Adipose tissue (tissue), 3 donors: ENCODE measurements around the gene CAMTA1. TPM values are rescaled to one million over a fixed set of nuclear protein-coding genes. Genes with fewer than 3 reads are reported as not detected.

Source experiments
- H3K27ac ChIP-seq: one replicate; pipeline ENCODE4 v1.5.1; 2013; ENCODE audit warnings: low read depth, low read length
- WGBS, 3 donors: extraction: QIAGEN DNeasy Blood & Tissue Kit; methylation state at CpG; one replicate each; pipeline ENCODE4 v1.1.7; 2013; 5-methylcytosine and 5-hydroxymethylcytosine counted together
- polyA plus RNA-seq, 3 donors: library from polyadenylated mRNA; stranded (reverse); fragments of 200-250 nt; gene quantifications; one replicate each; pipeline ENCODE4 v1.2.3, GENCODE V29; 2013
- donor health status: healthy with polysubstance abuse.
- donor health status: Bipolar disorder and iron deficiency.
- donor health status: healthy.

The CAMTA1 gene
- polyA plus RNA-seq, 3 donors: 25.7 to 111 (median 60.2) TPM

DNA sequence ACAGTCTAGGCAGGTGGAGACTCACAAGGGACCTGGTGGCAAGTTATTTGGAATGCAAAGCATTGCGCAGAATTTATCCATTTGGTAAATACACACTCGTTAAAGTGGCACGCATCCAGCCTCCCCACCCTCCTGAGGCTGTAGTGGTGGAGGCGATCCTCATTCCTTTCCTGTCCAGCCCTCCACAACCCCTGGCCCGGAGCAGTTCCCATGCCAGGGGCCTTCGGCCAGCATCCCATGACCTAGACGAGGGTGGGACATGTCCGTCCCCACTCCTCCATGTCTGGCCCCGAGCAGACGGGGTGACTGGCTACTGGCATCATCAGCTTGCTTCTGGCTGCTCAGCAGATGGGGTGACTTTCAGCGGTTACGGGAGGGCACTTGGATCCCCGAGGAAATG, 704.3 kb downstream of the CAMTA1 start:
- WGBS, 3 donors: 61 to 76% (median 75%) methylated on average over 13 of the region's 13 CpGs
- H3K27ac ChIP-seq: no peak overlapping the region

DNA sequence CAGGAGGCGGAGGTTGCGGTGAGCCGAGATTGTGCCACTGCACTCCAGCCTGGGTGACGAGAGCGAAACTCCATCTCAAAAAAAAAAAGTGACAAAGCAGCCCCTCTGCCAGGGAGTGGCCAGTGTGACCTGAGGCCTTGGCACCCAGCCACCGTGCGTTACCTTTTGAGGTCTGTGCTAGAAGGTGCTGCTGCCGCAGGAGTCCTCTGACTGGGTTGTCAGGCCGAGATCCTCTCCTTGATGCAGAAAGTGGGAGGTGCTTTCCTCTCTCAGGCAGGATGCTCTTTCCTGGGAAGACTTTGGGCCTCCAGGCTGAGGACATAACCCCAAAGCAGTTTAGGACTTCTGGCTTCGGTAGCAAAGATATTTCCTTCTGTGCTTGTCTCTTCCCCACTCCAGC, 705.3 kb downstream of the CAMTA1 start:
- H3K27ac ChIP-seq: no peak overlapping the region

DNA sequence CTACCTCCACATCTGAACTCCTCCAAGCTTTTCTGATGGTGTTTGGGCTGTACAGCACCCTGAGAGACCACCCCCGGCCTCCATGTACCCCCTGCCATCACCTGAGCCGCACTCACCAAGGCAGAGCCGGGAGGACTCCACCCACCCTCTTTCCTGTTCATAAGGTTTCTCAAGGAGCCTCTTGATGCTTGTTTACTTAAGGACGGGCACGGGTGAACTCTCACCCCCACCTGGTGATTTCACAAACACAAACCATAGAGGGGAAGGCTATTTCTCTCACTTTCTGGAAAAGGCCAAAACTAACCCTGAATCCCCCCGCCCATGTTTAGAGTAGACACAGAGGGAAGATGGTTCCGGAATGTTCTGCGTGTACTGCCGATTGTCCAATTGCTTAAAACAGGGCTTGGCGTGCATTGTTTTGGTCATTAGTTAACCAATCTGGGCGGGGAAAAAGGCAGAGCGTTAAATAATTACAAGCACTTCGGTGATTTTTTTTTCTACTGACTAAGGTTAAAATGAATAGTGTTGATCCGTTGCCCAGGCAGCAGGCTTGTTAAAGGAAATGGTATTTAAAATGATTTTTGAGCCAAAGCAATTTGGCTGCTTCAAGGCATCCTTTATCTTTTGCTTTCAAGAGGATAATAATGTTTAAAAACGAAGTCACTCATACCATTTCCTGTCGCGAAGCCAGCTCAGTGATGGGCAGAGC, 706.0 kb downstream of the CAMTA1 start:
- 31 to 43% (median 41%) methylated on average over 17 of the region's 17 CpGs for WGBS, 3 donors

More for the DNA sequence above, 705.3 kb downstream of the CAMTA1 start:
- 80 to 88% (median 83%) methylated on average over 10 of the region's 10 CpGs for WGBS, 3 donors

DNA sequence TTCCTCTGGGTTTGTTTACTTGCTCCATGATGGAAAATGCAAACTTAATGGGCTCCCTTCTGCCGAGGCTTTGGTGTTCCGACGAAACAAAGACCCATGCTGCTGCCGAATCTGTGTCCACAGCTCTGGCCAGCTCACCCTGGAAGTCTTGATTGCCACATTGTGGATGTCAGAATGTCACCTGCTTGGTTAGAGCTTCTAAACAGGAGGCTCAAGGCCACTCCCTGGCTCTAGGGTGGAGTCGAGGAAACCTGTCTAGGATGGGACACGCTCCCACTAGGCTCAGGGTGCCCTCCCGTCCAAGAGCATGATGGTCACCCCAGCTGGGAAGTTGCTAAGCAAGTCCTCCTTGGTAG, 706.5 kb downstream of the CAMTA1 start:
- WGBS, 3 donors: 20 to 48% (median 44%) methylated on average over 7 of the region's 7 CpGs
- no peak overlapping the region for H3K27ac ChIP-seq

More for the DNA sequence above, 706.0 kb downstream of the CAMTA1 start:
- H3K27ac ChIP-seq: no peak overlapping the region

DNA sequence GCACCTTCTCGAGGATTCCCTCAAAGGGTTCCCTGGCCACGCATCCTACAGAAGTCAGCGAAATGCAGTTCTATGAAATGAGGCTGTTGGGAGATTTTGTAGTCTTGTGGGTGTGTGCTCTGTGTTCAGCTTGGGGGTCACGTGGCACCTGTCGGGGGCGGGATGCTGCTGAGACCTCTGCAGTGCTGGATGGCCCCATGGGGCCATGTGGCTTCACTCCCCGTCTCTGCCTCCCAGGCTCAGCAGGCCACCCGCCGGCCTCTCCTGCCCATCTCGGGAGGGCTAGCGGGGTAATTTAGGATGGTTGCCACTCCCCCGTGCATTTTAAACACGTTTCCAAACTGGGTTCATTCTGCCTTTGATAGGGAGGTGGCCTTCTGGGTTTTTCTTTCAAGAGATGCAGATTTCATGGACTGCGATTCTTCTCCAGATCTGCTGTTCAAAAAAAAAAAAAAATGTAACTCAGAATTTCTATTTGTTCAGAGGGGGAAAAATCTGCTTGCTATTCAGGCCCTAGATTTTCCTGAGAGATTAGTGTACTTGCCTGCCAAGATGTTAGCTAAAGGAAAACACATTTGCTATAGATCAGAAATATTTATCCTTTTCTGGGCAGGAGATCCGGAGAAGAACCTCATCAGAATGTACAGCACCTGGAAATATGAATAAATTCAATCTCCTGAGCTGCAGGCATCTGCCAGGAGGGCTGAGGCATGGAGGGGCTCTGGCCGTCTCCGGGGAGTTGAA, 708.6 kb downstream of the CAMTA1 start:
- no peak overlapping the region for H3K27ac ChIP-seq
- WGBS, 3 donors: 71 to 76% (median 71%) methylated on average over 17 of the region's 17 CpGs

DNA sequence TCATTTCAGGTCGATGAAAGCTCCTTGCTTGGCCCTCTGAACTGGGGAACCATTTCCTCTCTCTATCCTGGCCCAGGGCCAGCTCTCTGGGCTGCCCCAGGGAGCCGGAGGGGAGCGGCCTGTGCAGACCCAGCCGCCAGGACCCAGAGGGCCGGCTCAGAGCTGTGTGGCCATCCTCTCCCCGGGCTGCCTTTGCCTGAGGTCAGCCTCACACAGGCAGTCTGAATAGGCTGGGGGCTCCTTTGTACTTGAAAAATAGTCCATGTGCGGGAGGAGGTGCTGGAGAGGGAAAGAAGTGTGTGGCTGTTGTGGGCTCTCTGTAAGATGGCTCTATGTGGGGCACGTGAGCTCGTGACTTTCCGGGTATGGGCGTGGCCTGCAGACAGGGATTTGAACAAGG, 710.7 kb downstream of the CAMTA1 start:
- 57 to 67% (median 59%) methylated on average over 11 of the region's 11 CpGs for WGBS, 3 donors
- no peak overlapping the region for H3K27ac ChIP-seq

DNA sequence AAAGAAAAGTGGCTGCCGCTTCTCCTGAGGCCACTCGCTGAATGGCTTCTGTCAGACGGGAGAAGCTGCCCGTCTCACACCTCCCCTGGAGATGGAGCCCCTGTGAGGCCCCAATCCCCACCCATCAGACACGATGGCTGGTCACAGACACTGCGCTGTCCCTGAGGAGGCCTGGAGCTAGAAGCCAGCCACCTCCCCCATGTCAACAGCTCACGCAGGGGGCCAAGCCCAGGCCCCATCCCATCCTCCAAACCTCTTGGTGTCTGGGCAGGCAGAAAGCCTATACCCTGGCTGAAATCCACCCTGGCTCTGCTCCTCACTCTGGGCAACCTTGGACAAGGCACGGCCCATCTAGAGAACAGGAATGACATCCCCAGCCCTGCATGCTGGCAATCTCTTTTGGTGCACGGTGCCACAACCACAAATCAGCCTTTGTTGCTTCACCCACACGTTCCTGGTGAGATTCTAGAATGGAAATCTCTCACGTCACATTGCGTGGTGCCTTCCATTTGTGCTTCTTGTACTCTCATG, 711.9 kb downstream of the CAMTA1 start:
- no peak overlapping the region for H3K27ac ChIP-seq
- 90 to 95% (median 93%) methylated on average over 12 of the region's 12 CpGs for WGBS, 3 donors

DNA sequence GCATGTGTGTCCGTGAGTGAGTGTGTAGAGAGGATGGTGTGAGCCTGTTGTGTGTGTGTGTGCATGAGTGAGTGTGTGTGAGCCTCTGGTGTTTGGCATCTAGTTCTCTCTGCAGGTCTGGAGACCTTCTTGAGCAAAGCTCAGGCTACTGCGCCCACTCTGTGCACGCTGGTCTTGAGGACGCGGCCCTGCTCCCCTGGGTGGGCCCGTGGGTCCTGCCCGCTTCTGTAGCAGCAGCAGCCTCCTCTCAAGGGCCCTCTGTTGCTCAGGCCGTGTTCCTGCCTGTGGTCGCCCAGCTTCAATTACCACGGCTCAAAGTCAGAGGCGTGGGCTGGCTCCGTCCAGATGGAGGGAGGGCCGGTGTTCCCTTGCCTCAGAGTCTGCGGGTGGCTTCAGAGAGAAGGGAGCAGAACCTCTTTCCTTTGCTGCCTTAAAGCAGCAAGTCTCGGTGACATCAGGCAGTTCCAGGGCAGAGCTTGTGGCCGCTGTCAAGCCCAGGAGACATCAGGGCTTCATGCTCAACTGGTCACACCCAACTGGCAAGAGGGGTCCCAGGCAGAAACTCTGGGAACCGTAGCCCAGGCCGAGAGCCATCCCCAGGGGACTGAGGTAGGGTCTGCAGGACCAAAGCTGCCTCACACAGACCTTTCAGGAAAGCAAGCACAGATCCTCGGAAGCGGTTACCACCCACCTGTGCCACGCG, 715.3 kb downstream of the CAMTA1 start:
- no peak overlapping the region for H3K27ac ChIP-seq
- WGBS, 3 donors: 80 to 83% (median 80%) methylated on average over 22 of the region's 22 CpGs

DNA sequence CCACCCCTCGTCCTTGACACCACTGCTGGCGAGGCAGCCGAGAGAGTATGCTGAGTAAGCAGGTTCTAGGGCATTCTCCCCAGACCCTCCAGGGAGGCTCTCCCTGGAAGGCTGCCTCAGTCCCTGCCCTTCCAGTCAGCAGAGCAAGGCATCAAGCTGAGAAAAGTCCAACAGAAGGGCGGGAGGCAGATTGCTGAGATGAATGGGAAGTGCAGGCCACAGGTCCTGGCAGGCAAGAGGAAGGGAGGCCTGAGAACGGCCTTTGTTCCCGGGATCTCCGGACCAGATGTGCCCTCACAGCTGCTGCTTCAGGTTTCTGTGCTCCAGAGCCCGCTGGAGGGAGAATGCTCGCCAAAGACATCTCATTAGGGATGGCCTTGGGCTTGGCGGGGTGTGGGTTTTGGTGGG, 715.8 kb downstream of the CAMTA1 start:
- WGBS, 3 donors: 52 to 59% (median 53%) methylated on average over 10 of the region's 10 CpGs
- no peak overlapping the region for H3K27ac ChIP-seq

DNA sequence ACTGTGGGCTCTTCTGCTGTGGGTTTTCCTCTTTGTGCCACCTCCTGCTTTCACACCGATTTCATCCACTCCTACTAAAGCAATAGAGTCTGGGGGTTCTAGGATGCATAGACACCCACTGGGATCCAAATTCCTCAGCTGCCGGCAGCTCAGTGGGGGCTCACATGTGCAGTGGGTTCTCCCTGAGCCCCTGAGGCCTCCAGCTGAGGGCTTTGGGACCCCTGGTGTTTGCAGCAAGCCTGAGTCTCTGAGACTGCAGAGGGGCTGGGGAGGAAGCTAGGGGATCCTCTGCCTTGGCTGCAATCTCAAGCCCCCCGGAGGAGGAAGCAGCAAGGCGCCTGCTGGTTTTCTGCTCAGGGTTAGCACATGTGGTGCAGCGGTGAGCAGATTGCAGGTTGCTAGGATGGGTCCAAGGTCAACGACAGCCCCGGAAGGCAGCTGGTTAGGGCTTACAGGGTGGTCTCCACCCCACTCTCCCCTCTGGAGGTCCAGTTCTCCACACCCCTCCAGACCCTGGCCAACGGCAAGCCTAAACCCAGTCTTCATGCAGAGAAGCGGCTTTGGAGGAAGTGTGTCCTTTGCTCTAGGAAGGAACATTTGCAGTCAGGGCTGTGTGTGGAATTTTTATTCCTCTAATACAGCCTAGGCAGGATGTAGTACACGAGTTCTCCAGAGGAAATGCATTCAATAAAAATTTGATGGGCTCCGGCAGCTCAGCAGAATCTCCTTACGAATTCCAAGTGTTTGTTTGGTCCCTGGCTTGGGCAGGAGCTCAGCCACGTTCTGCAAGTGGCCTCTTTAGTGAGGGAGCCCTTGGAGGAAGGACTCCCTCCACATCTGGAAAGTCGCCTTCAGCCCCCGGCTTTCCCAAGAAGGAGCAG, 716.7 kb downstream of the CAMTA1 start:
- WGBS, 3 donors: 48 to 72% (median 55%) methylated on average over 15 of the region's 15 CpGs
- no peak overlapping the region for H3K27ac ChIP-seq

DNA sequence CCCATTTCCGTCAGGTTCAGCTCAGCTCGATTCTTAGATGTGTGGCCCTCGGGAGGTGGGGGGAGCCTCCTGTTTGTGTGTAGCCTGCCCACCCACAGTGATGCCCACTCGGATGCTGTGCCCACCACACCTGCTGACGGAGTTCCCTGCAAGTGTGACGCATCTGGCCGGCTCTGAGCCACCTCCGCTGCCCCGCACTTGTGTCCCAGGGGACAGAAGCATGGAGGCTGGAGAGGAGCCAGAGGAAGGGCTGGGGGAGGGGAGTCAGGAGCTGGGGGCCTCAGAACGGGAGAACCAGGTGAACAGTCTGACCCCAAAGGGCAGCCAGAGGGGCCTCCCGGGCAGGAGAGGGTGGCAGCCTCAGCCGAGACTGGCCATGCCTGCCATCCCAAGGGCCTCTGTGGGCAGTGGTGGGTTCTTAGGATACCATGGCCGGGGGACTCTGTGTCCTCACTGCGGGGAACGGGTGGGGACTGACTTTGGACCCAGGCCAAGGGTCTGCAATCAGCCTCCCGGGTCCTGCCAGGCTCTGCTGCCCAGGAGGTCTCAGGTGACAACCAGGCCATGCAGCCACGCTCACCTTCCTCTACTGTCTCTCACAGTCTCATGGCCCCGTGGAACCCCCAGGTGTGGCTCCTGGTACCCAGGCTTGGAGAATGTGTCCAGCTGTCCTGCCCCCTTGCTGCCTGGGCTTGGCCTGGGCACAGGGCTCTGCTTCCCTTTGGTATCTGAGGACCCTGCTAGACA, 718.6 kb downstream of the CAMTA1 start:
- 76 to 84% (median 83%) methylated on average over 15 to 18 of the region's 18 CpGs for WGBS, 3 donors

DNA sequence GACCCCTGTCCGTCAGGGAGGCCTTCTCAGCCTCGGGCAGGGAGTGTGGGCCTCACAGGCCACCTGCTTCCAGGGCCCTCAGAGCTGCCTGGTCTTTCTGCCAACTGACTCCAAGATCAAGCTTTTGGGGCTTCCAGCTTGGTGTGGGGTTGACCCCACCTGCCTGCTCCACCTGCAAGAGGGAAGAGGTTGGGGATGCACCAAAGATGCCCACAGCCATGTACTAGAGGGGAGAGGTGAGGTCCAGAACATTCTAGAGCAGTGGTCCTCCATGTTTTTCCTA, 719.1 kb downstream of the CAMTA1 start:
- WGBS, 3 donors: 91 to 96% (median 93%) methylated on average over 2 of the region's 2 CpGs
- no peak overlapping the region for H3K27ac ChIP-seq

More for the DNA sequence above, 718.6 kb downstream of the CAMTA1 start:
- no peak overlapping the region for H3K27ac ChIP-seq

DNA sequence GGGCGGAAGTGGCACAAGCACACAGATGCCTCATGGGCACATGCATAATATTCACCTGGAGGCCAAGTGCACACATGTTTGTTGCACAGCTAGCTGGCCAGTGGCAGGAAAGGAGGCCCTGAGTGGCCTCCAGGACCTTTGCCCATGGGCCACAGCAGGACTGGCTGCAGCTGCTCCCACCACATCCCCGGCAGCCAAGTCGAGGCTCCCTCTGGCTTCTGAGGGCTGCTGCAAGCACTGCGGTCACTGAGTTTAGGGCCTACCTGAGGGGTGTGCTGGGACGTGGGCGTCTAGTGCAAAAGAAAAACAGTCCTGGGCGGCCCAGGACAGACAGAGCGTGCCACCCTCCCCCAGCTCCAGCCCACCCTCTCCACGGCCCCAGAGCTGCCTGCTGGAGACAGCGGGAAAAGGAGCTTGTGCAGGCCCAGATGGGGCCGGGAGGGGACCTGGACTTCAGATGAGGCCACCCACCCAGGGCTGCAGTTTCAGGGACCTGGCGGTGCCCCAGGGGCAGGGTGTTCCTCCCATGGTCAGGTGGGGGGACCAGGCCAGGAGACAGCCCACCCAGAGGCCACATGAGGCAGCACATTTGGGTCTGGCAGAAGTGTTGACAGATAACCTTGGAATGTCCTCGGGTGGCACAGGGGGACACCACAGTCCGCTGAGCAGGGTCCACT, 720.0 kb downstream of the CAMTA1 start:
- H3K27ac ChIP-seq: no peak overlapping the region
- WGBS, 3 donors: 86 to 95% (median 91%) methylated on average over 11 to 14 of the region's 14 CpGs

DNA sequence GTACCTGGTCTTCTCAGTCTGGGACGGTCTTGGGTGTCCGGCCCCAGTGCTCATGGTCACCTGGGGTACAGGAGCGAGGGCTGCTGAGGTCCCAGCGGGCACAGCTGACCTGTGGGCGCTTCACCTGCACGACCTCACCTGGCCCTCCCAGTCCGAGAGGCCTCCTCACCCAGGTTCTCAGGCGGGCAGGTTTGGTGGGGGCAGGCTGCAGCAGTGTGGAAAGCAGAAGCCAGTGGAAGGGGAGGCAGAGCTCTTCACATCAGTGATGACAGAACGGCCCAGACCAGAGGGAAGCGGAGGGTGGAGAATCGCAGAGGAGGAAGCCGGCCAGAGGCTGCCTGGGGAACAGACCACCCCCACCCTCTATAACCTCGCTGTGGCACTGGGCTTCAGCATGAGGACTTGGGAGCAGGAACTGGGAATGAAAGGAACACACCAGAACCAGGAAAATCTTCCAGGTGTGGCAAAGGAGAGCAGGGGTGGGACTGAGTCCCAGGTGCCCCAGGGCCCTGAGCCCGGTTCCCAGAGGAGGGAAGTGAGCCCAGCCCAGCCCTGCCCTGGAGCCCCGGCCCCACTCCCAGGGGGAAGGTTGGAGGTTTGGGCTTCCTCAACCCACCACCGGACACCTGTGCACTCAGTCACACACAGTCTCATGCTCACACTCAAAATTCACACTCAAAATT, 720.7 kb downstream of the CAMTA1 start:
- H3K27ac ChIP-seq: no peak overlapping the region
- WGBS, 3 donors: 65 to 83% (median 73%) methylated on average over 15 to 16 of the region's 16 CpGs

DNA sequence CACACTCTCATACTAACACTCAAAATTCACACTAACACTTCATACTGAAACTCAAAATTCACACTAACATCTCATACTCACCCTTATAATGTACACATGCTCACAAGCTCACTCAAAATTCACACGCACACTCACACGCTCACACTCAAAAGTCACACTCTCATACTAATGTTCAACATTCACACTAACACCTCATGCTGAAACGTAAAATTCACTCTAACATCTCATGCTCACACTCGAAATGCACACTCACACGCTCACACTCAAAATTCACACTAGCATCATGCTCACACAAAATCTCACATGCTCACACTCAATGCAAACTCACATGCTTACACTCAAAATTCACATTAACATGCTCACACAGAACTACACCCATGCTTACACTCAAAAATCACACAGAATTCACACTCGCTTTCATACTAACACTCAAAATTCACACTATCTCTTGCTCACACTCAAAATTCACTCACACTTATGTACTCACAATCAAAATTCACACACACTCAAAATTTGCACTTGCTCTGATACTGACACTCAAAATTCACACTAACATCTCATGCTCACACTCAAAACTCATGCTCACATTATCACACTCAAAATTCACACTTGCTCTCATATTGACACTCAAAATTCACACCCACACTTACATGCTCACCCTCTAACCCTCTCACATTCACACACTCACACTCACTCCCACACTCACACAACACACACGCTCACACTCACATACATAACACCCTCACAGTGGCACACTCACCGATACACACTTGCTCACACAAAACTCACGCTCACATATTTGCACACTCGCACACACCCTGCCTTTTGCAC, 721.4 kb downstream of the CAMTA1 start:
- H3K27ac ChIP-seq: no peak overlapping the region
- 87 to 93% (median 91%) methylated on average over 10 of the region's 10 CpGs for WGBS, 3 donors
